GM23338 (cell line): ENCODE results near the gene GAA.

ENCODE experiments used
- CTCF ChIP-seq, 2 experiments: fragments of 200-600 bp in 1 of 2; sonication (generic) in 1 of 2; conservative IDR thresholded peaks; 2 replicates each; pipeline versions ENCODE4 v1.5.1 to v1.6.1; 2016 to 2017; ENCODE audit warnings: antibody characterized with exemption in 2 of 2, low read depth in 2 of 2, mild to moderate bottlenecking in 2 of 2, moderate library complexity in 1 of 2
- JUNB ChIP-seq: IDR thresholded peaks from one replicate; pipeline ENCODE4 v1.6.1; 2016; ENCODE audit warnings: antibody characterized with exemption; ENCODE audit not compliant: unreplicated experiment
- POLR2AphosphoS5 ChIP-seq: IDR thresholded peaks from 2 replicates; pipeline ENCODE4 v1.6.1; 2016; ENCODE audit warnings: antibody characterized with exemption, low read depth
- ZNF114 ChIP-seq: fragments of 250-450 bp; sonication (Bioruptor Pico); IDR thresholded peaks from 2 replicates; pipeline ENCODE4 v1.5.0; 2020; ENCODE audit warnings: mild to moderate bottlenecking, moderate library complexity
- TF ChIP-seq, protein P1 (sequence below): IDR thresholded peaks from one replicate; pipeline ENCODE4 v1.6.1; 2018; ENCODE audit warnings: antibody characterized with exemption; ENCODE audit not compliant: unreplicated experiment

DNA sequence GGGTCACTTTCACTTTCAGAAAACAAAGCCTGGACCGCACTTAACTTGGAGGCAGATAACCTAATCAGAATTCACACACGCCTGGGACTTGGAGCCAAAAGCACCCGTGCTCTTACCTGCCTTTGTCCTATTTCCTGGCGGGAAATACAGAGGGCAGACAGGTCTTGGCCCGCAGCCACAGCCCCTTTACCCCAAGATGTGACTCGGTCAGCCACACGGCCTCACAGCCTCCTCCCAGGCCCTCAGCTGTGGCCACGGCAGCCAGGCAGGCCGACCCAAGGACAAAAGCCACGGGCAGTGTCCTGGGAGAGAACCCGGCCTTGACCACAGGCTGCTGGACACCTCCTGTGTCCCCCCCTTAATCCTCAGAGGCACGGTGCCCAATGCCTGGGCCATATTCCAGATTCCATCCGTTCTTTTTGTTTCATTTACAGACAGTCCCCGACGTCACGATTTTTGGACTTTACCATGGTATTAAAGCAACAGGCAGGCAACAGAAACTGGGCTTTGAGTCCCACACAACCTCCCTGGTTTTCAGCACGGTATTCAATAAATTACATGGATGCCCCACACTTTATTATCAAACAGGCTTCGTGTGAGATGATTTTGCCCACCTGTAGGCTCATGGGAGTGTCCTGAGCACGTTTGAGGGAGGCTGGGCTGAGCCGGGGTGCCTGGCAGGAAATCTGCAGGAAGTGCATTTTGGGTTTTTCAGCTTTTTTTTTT is 30.1 kb upstream of the GAA start:
- TF ChIP-seq CTCF (conservative IDR thresholded peaks at IDR 0.05; ENCODE audit: low read depth in 2 of 2), result no peak
- TF ChIP-seq ZNF114 (CRISPR knock-in tag), result no peak
- TF ChIP-seq, protein P1, sequence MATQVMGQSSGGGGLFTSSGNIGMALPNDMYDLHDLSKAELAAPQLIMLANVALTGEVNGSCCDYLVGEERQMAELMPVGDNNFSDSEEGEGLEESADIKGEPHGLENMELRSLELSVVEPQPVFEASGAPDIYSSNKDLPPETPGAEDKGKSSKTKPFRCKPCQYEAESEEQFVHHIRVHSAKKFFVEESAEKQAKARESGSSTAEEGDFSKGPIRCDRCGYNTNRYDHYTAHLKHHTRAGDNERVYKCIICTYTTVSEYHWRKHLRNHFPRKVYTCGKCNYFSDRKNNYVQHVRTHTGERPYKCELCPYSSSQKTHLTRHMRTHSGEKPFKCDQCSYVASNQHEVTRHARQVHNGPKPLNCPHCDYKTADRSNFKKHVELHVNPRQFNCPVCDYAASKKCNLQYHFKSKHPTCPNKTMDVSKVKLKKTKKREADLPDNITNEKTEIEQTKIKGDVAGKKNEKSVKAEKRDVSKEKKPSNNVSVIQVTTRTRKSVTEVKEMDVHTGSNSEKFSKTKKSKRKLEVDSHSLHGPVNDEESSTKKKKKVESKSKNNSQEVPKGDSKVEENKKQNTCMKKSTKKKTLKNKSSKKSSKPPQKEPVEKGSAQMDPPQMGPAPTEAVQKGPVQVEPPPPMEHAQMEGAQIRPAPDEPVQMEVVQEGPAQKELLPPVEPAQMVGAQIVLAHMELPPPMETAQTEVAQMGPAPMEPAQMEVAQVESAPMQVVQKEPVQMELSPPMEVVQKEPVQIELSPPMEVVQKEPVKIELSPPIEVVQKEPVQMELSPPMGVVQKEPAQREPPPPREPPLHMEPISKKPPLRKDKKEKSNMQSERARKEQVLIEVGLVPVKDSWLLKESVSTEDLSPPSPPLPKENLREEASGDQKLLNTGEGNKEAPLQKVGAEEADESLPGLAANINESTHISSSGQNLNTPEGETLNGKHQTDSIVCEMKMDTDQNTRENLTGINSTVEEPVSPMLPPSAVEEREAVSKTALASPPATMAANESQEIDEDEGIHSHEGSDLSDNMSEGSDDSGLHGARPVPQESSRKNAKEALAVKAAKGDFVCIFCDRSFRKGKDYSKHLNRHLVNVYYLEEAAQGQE, result no peak
- TF ChIP-seq POLR2AphosphoS5, result no peak
- no peak for TF ChIP-seq JUNB
